HepG2 (cell line): ENCODE results near the gene FRAS1. TPM values are rescaled to one million over a fixed set of nuclear protein-coding genes. Genes with fewer than 3 reads are reported as not detected.

Experiments
- ATAC-seq: fragments of 200-7000 bp; cut with Tn5 transposase; 3 replicates; pipeline ENCODE4 v1.9.1; 2020; ENCODE audit warnings: mild to moderate bottlenecking, moderate library complexity
- BruUV-seq: library from RNA; stranded (reverse); fragments of 400-500 nt; replicated peaks from 2 replicates; lab custom pipeline; 2021; lab: Mats Ljungman, UMichigan
- CTCF ChIA-PET: fragments of 300-600 bp; formaldehyde crosslinking; extraction: SDS; loops from one replicate; lab custom pipeline; 2021; ENCODE audit warnings: low total read pairs, inconsistent platforms, low intra/inter-chr PET ratio; lab: Yijun Ruan, JAX
- POLR2A ChIA-PET: fragments of 350-600 bp; sonication (Branson Sonifier 250); formaldehyde crosslinking; loops from one replicate; lab custom pipeline; 2020; ENCODE audit warnings: antibody characterized with exemption, inconsistent platforms; lab: Yijun Ruan, JAX
- DNase-seq: peaks from one replicate; pipeline ENCODE4 v3.0.0-alpha.2; 2015; ENCODE audit warnings: low spot score
- FAIRE-seq: peaks from 3 replicates; lab custom pipeline; 2011; peaks lifted over from hg19 to GRCh38; lab: Jason Lieb, UNC
- H2AFZ ChIP-seq: one replicate; pipeline ENCODE4 v1.6.1; 2011; ENCODE audit warnings: low read length, inconsistent platforms
- H3K27ac ChIP-seq: fragments of 300-600 bp; 3 replicates; pipeline ENCODE4 v1.8.0; 2011; ENCODE audit warnings: mixed run types, mild to moderate bottlenecking, mixed read lengths, low read length, inconsistent platforms; ENCODE audit not compliant: insufficient read depth; ENCODE audit errors: extremely low read length
- H3K27me3 ChIP-seq, 2 experiments: fragments of 200-600 bp in 1 of 2; 2 replicates in 1 of 2; 3 replicates in 1 of 2; pipeline versions ENCODE4 v1.6.0 to v1.8.0; 2011; ENCODE audit warnings: low read length in 2 of 2, mild to moderate bottlenecking in 2 of 2, moderate library complexity in 2 of 2, inconsistent platforms in 1 of 2; ENCODE audit not compliant: insufficient read depth in 2 of 2, control insufficient read depth in 1 of 2
- H3K36me3 ChIP-seq, 2 experiments: fragments of 200-600 bp in 1 of 2; replicated peaks in 1 of 2; 2 replicates in 1 of 2; 3 replicates in 1 of 2; pipeline versions ENCODE4 v1.5.1 to v1.8.0; 2011; ENCODE audit warnings: low read length in 2 of 2, inconsistent platforms in 1 of 2; ENCODE audit not compliant: insufficient read depth in 2 of 2, control insufficient read depth in 1 of 2
- H3K4me1 ChIP-seq: 2 replicates; pipeline ENCODE4 v1.5.1; 2012; ENCODE audit warnings: low read length, inconsistent platforms; ENCODE audit not compliant: insufficient read depth
- H3K4me2 ChIP-seq: 2 replicates; pipeline ENCODE4 v1.6.0; 2011; ENCODE audit warnings: low read depth, low read length, inconsistent platforms
- H3K4me3 ChIP-seq, 3 experiments: fragments of 200-600 bp in 1 of 3; sonication (generic), shearing (Covaris generic) in 1 of 3; replicated peaks in 1 of 3; 2 replicates each; pipeline ENCODE4 v1.5.1; 2011 to 2016; ENCODE audit warnings: low read length in 3 of 3, inconsistent platforms in 2 of 3, low read depth in 2 of 3, mild to moderate bottlenecking in 2 of 3, control low read depth in 1 of 3, mixed read lengths in 1 of 3; ENCODE audit not compliant: insufficient read depth in 1 of 3
- H3K79me2 ChIP-seq: one replicate; pipeline ENCODE4 v1.6.1; 2011; ENCODE audit warnings: low read length, inconsistent platforms; ENCODE audit not compliant: insufficient read depth
- H3K9ac ChIP-seq: 2 replicates; pipeline ENCODE4 v1.6.0; 2011; ENCODE audit warnings: mild to moderate bottlenecking, low read depth, low read length, inconsistent platforms; ENCODE audit not compliant: insufficient read depth
- H3K9me3 ChIP-seq: 2 replicates; pipeline ENCODE4 v1.5.1; 2012; ENCODE audit warnings: mild to moderate bottlenecking, low read length
- H4K20me1 ChIP-seq: 2 replicates; pipeline ENCODE4 v1.6.0; 2011; ENCODE audit warnings: inconsistent platforms, mild to moderate bottlenecking, low read length, moderate library complexity; ENCODE audit not compliant: insufficient read depth
- ATRX ChIP-seq: sonication (generic); formaldehyde crosslinking; IDR thresholded peaks from 2 replicates; pipeline ENCODE4 v1.4.0; 2020; ENCODE audit warnings: missing genetic modification reagents, borderline replicate concordance
- FOXK1 ChIP-seq: sonication (generic); formaldehyde crosslinking; IDR thresholded peaks from 2 replicates; pipeline ENCODE4 v1.4.0; 2020; ENCODE audit warnings: low read depth, missing genetic modification reagents, borderline replicate concordance
- HMGXB4 ChIP-seq, 2 experiments: sonication (generic) in 1 of 2; formaldehyde crosslinking in 1 of 2; IDR thresholded peaks; 2 replicates each; pipeline versions ENCODE4 v1.4.0 to v1.6.1; 2018 to 2020; ENCODE audit warnings: missing genetic modification reagents in 2 of 2, borderline replicate concordance in 1 of 2, low read depth in 1 of 2, mild to moderate bottlenecking in 1 of 2, missing biosample characterization in 1 of 2
- HOXA7 ChIP-seq: sonication (generic); formaldehyde crosslinking; IDR thresholded peaks from 2 replicates; pipeline ENCODE4 v1.8.1; 2022; ENCODE audit warnings: mild to moderate bottlenecking, missing genetic modification reagents, moderate library complexity
- KDM6A ChIP-seq: IDR thresholded peaks from 2 replicates; pipeline ENCODE4 v1.6.1; 2016; ENCODE audit warnings: low read depth
- NFRKB ChIP-seq: fragments of 450-650 bp; IDR thresholded peaks from 2 replicates; pipeline ENCODE4 v1.6.1; 2017
- RORA ChIP-seq: sonication (generic); formaldehyde crosslinking; IDR thresholded peaks from 2 replicates; pipeline ENCODE4 v1.5.0; 2020; ENCODE audit warnings: mild to moderate bottlenecking, missing genetic modification reagents, moderate library complexity
- XBP1 ChIP-seq: sonication (generic); formaldehyde crosslinking; IDR thresholded peaks from 2 replicates; pipeline ENCODE4 v1.5.0; 2020; ENCODE audit warnings: missing genetic modification reagents
- XRCC5 ChIP-seq: fragments of 200-400 bp; formaldehyde crosslinking; optimal IDR thresholded peaks from 2 replicates; pipeline ENCODE3; 2017; ENCODE audit warnings: mild to moderate bottlenecking, low read length
- ZBTB49 ChIP-seq: sonication (generic); formaldehyde crosslinking; IDR thresholded peaks from 2 replicates; pipeline ENCODE4 v1.4.0; 2020; ENCODE audit warnings: missing genetic modification reagents, borderline replicate concordance
- ZFP36L2 ChIP-seq: sonication (generic); formaldehyde crosslinking; IDR thresholded peaks from 2 replicates; pipeline ENCODE4 v1.4.0; 2020; ENCODE audit warnings: missing genetic modification reagents
- ZNF414 ChIP-seq: sonication (generic); formaldehyde crosslinking; IDR thresholded peaks from 2 replicates; pipeline ENCODE4 v1.5.0; 2020; ENCODE audit warnings: missing genetic modification reagents
- ZNF431 ChIP-seq: sonication (generic); formaldehyde crosslinking; IDR thresholded peaks from 2 replicates; pipeline ENCODE4 v1.9.0; 2022; ENCODE audit warnings: missing genetic modification reagents, low read depth, mild to moderate bottlenecking, borderline replicate concordance
- ZNF790 ChIP-seq: sonication (generic); formaldehyde crosslinking; IDR thresholded peaks from 2 replicates; pipeline ENCODE4 v1.8.0; 2022; ENCODE audit warnings: missing genetic modification reagents, mild to moderate bottlenecking, borderline replicate concordance
- WGBS: methylation state at CpG from one replicate; pipeline ENCODE4 v1.1.6; 2017; ENCODE audit warnings: low lambda C conversion rate; 5-methylcytosine and 5-hydroxymethylcytosine counted together
- in situ Hi-C: cut with HindIII; loops from 2 replicates; pipeline ENCODE4 v1.10.0; 2017; ENCODE audit warnings: low pct_unique_long_range_greater_than_20kb; ENCODE audit not compliant: extremely low pct_ligation_motif_present
- intact Hi-C: fragments of 100-400 bp; cut with micrococcal nuclease; formaldehyde crosslinking; loops from one replicate; pipeline ENCODE4 v1.10.0; 2022; ENCODE audit not compliant: unreplicated experiment
- polyA plus RNA-seq, 8 experiments: library from polyadenylated mRNA; depleted of rRNA in 3 of 8; stranded (reverse) in 7 of 8; unstranded in 1 of 8; fragments of >200 nt; fragmentation: Illumina TruSeq in 4 of 8; extraction: Trizol in 4 of 8; gene quantifications; 2 replicates each; pipeline versions ENCODE4 v1.2.1 to v1.2.3, GENCODE V29; 2011 to 2016; ENCODE audit warnings: low read depth in 4 of 8, missing spikeins in 1 of 8, mixed read lengths in 1 of 8; ENCODE audit not compliant: insufficient read depth in 1 of 8
- total RNA-seq, 5 experiments: library from RNA; depleted of rRNA; stranded (reverse); fragments of >200 nt; fragmentation: Illumina TruSeq; extraction: Trizol; gene quantifications; 2 replicates each; pipeline ENCODE4 v1.2.3, GENCODE V29; 2016; ENCODE audit warnings: low read depth in 1 of 5

FRAS1 gene
- total and polyA plus RNA-seq, 2 of the 13 experiments (the other 11 are each of a cell fraction or from before 2014, with no cell fraction given): 22.5 to 31.6 TPM

- no TSS peak for BruUV-seq
- CTCF ChIA-PET: no interaction called here
- no peak for FAIRE-seq
Observed at GRCh38 chr4:78454016-78454415, 396.9 kb downstream of the FRAS1 start.

GRCh38 chr4:78457751-78458150 lies 400.6 kb downstream of the FRAS1 start:
- no peaks in the 10 kb centered on the region for H3K79me2 ChIP-seq
- POLR2A ChIA-PET: no interaction called here
- ATAC-seq (no peak), DNase-seq (no peak), FAIRE-seq (no peak)
- no peak overlapping the region for H2AFZ ChIP-seq
- H3K9me3 ChIP-seq: no peaks in the 10 kb centered on the region
- H3K4me2 ChIP-seq: no peak overlapping the region
- H3K4me3 ChIP-seq: no peak overlapping the region
- BruUV-seq: no TSS peak
- no peaks in the 10 kb centered on the region for H3K27me3 ChIP-seq
- no peak overlapping the region for H3K27ac ChIP-seq
- H3K4me1 ChIP-seq: no peaks in the 10 kb centered on the region
- intact Hi-C loops (no loop called here), in situ Hi-C loops (no loop called here)
- H3K9ac ChIP-seq: no peak overlapping the region
- H4K20me1 ChIP-seq: no peaks in the 10 kb centered on the region; the same call in 1 of the 2 replicates
- H3K36me3 ChIP-seq: peaks cover 27 to 47% of the 10 kb centered on the region in 2 experiments
- 64% methylated on average over 3 of the region's 3 CpGs for WGBS
- CTCF ChIA-PET: no interaction called here
- TF ChIP-seq ATRX (CRISPR knock-in tag): no peak
- TF ChIP-seq ZNF414: no peak
- TF ChIP-seq NFRKB: no peak
- TF ChIP-seq ZNF431 (CRISPR knock-in tag): no peak
- no peak for TF ChIP-seq ZNF790 (CRISPR knock-in tag)
- no peak for TF ChIP-seq ZBTB49 (CRISPR knock-in tag)
- TF ChIP-seq KDM6A: no peak

More at GRCh38 chr4:78454016-78454415, 396.9 kb downstream of the FRAS1 start:
- H3K27me3 ChIP-seq: no peaks in the 10 kb centered on the region
- H3K9me3 ChIP-seq: no peaks in the 10 kb centered on the region
- peaks cover 31 to 64% of the 10 kb centered on the region in 2 experiments for H3K36me3 ChIP-seq
- no peak overlapping the region for H3K9ac ChIP-seq
- in situ Hi-C loops: no loop called here
- H3K27ac ChIP-seq: no peak overlapping the region
- no peak overlapping the region for H3K4me3 ChIP-seq
- intact Hi-C loops: no loop called here
- no peaks in the 10 kb centered on the region for H3K4me1 ChIP-seq
- H4K20me1 ChIP-seq: no peaks in the 10 kb centered on the region
- 96% methylated on average over 3 of the region's 3 CpGs for WGBS
- no peak overlapping the region for H2AFZ ChIP-seq
- no peak for ATAC-seq
- H3K4me2 ChIP-seq: no peak overlapping the region
- DNase-seq: no peak
- TF ChIP-seq XBP1 (CRISPR knock-in tag) (no peak), FOXK1 (CRISPR knock-in tag) (no peak), XRCC5 (no peak), ZFP36L2 (CRISPR knock-in tag) (no peak), RORA (no peak), HMGXB4 (CRISPR knock-in tag; IDR thresholded peaks at IDR 0.05; ENCODE audit: borderline replicate concordance in 1 of 2, low read depth in 1 of 2) (no peak), HOXA7 (no peak)
- H3K79me2 ChIP-seq: no peaks in the 10 kb centered on the region
- POLR2A ChIA-PET: no interaction called here
